Colonic mucosa (tissue), 4 donors: Measurements from ENCODE around the gene PTPRN2. TPM values are rescaled to one million over a fixed set of nuclear protein-coding genes. Genes with fewer than 3 reads are reported as not detected.

Experiments
- DNase-seq: peaks from one replicate; pipeline ENCODE4 v3.0.0-alpha.2; 2020
- H3K27ac ChIP-seq: fragments of 200-600 bp; one replicate; pipeline ENCODE4 v1.8.0; 2021
- H3K27me3 ChIP-seq: fragments of 200-600 bp; one replicate; pipeline ENCODE4 v1.8.0; 2021
- H3K36me3 ChIP-seq: fragments of 200-600 bp; one replicate; pipeline ENCODE4 v1.8.0; 2021
- H3K4me1 ChIP-seq: fragments of 200-600 bp; one replicate; pipeline ENCODE4 v1.8.0; 2021; ENCODE audit warnings: mild to moderate bottlenecking
- H3K4me3 ChIP-seq: fragments of 200-600 bp; one replicate; pipeline ENCODE4 v1.8.0; 2021
- H3K9ac ChIP-seq, 2 donors: one replicate each; pipeline ENCODE4 v1.7.0; 2013; ENCODE audit warnings: control low read depth in 2 of 2, low read depth in 2 of 2, low read length in 2 of 2
- H3K9me3 ChIP-seq: fragments of 200-600 bp; one replicate; pipeline ENCODE4 v1.8.0; 2021
- CTCF ChIP-seq: fragments of 200-600 bp; IDR thresholded peaks from one replicate; pipeline ENCODE4 v1.8.0; 2022; ENCODE audit warnings: antibody characterized with exemption, mild to moderate bottlenecking
- intact Hi-C: fragments of 100-400 bp; cut with DNase I; formaldehyde crosslinking; loops from one replicate; pipeline ENCODE4 v1.14.1; 2022
- total RNA-seq, 2 donors: library from RNA; stranded (reverse); fragmentation: NEBNext Ultra II Directional in 1 of 2; extraction: Animal tissue kit (Norgen Biotek cat#: 25700) in 1 of 2; gene quantifications; one replicate each; pipeline ENCODE4 v1.2.1, GENCODE V29; 2021
- donor health status: healthy.
- donor health status: DM: no; HTN: no; CAD: no.
- donor health status: DM: no; HTN: no; CAD: no.

The PTPRN2 gene
- total RNA-seq, 2 donors from 2014 or later = 14.7 to 21.6 TPM

GRCh38 chr7:157500171-157500960, 1087.3 kb downstream of the PTPRN2 start:
- no peak overlapping the region for H3K4me3 ChIP-seq
- no peaks in the 10 kb centered on the region for H3K36me3 ChIP-seq
- intact Hi-C loops = no loop called here
- no peak overlapping the region for H3K27ac ChIP-seq
- H3K9me3 ChIP-seq = no peaks in the 10 kb centered on the region
- no peaks in the 10 kb centered on the region for H3K4me1 ChIP-seq
- H3K27me3 ChIP-seq = no peaks in the 10 kb centered on the region
- DNase-seq = no peak
- no peak overlapping the region for H3K9ac ChIP-seq
- TF ChIP-seq CTCF = no peak

DNA sequence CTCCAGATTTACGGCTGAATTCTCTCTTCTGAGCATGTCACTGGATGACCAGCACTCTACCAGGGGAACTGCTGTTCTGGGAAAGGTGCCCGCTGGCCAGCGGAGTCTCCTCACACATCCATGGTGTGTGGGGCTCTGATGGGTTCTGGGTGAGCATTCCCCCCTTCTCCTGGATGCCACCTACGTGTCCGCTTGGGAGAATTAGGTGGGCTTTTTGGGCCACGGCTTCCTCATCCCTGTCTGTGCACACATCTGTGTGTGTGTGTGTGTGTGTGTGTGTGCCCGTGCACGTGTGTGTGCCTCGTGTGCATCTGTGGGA, 1087.8 kb downstream of the PTPRN2 start:
- H3K36me3 ChIP-seq = no peaks in the 10 kb centered on the region
- intact Hi-C loops = no loop called here
- no peak for DNase-seq
- no peaks in the 10 kb centered on the region for H3K27me3 ChIP-seq
- no peak overlapping the region for H3K27ac ChIP-seq
- no peaks in the 10 kb centered on the region for H3K4me1 ChIP-seq
- no peak for TF ChIP-seq CTCF
- H3K9me3 ChIP-seq = no peaks in the 10 kb centered on the region
- H3K9ac ChIP-seq = no peak overlapping the region
- no peak overlapping the region for H3K4me3 ChIP-seq

DNA sequence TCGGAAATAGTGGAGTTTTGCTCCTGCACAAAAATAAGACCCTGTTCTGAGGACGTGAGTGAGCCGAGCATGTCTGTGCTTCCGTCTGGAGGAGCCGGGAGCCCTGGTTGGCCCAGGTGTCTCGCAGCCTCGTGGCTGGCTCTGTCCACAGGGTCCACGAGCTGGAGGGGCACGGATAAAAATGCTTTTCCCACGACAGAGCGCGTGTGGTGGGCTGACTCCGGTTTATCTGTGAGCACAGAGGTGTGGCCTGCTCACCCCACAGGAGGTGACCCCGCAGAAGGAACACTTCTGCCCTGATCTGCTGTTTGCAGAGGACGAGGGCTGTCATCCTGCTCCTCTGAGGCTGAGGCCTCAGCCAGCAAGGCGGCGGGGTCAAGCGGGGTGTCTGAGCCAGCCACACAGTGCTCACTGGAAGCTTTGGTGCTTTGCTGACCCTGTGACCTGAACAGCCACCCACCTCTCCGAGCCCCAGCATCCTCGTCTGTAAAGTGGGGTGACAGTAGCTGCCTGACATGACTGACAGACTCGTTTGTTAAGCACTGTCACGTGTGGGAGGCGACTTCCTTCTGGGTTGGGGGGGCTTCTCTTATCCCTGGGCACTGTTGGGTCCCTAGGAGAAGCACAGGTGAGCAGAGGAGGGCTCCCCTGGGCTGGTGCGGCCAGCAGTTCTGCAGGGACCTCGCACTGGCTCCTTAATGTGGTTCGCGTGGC, 1088.3 kb downstream of the PTPRN2 start:
- no peaks in the 10 kb centered on the region for H3K9me3 ChIP-seq
- no peak overlapping the region for H3K4me3 ChIP-seq
- no peak overlapping the region for H3K9ac ChIP-seq
- TF ChIP-seq CTCF = no peak
- intact Hi-C loops = no loop called here
- H3K36me3 ChIP-seq = no peaks in the 10 kb centered on the region
- H3K27ac ChIP-seq = no peak overlapping the region
- no peaks in the 10 kb centered on the region for H3K4me1 ChIP-seq
- no peak for DNase-seq
- no peaks in the 10 kb centered on the region for H3K27me3 ChIP-seq

DNA sequence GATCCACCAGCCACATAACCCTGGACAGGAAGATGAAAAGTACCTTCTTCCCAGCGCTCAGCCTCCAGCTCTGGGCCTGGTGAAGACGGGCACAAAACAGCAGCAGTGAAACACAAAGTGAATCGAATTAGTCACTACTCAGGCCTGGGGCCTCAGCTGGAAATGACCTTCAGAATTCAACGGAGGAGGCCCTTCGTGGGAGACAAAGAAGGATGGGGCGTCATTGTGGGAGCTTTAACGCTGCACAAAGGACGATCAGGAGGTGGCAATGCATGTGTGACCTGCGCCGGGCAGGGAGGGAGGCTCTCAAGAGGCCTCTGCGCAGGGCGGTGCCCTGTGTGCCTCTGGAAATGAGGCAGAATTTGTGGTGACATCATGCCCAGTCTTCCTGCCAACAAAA, 1089.0 kb downstream of the PTPRN2 start:
- DNase-seq = no peak
- Histone ChIP-seq H3K4me1 (no peaks in the 10 kb centered on the region), H3K9me3 (no peaks in the 10 kb centered on the region), H3K9ac (no peak overlapping the region), H3K4me3 (no peak overlapping the region), H3K27ac (no peak overlapping the region), H3K27me3 (no peaks in the 10 kb centered on the region), H3K36me3 (no peaks in the 10 kb centered on the region)
- intact Hi-C loops = no loop called here
- TF ChIP-seq CTCF = no peak

DNA sequence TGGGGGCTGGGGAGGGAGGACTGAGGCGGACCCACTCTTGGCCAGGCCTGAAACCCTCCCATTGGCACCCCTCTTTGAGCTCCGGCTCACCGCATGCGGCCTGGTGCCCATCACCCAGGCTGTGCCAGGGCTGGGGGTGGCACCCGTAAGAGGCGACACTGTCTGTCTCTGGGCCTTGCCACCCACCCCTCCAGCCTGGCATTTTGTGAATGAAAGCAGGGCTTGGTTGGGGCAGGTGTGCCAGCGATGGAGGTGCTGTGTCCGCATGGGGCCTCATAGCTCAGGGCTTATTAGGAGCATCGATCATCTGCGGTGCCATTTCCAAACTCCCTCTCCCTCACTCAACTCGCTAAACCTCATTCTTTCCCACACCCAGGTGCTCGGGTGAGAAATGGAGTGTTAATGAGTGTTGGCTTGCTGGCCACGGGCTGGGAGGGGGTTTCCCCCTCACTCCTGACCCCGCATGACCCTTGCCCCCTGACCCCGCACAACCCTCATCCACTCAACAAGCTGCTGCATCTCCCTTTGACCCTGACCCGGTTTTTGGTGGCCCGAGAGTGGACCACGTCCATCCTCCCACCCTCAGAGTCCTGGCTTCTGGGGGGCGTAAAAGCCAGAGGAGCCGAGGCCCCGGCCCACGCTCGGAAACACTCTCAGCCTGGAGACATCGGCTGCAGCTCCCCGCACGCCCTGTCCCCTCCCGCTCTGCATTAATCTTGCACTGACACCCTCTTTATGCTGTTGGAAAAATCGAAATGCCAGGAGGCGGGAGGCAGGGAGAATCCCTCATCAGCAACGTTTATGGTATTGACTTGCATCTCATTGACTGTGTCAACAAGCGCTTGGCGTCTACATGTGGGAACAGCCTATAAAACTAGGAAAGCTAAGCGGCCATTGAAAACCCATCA, 1089.6 kb downstream of the PTPRN2 start:
- no peak overlapping the region for H3K4me3 ChIP-seq
- DNase-seq = no peak
- intact Hi-C loops = no loop called here

More for the DNA sequence above, 1089.6 kb downstream of the PTPRN2 start:
- TF ChIP-seq CTCF = no peak
- H3K4me1 ChIP-seq = no peaks in the 10 kb centered on the region
- no peaks in the 10 kb centered on the region for H3K36me3 ChIP-seq
- no peaks in the 10 kb centered on the region for H3K9me3 ChIP-seq
- no peak overlapping the region for H3K27ac ChIP-seq
- H3K9ac ChIP-seq = no peak overlapping the region
- H3K27me3 ChIP-seq = no peaks in the 10 kb centered on the region
